Mesothelial cell of epicardium (in vitro differentiated cells): ENCODE measurements around the gene SLC9A8. TPM values are rescaled to one million over a fixed set of nuclear protein-coding genes. Genes with fewer than 3 reads are reported as not detected.

Experiments used
- DNase-seq, 2 experiments: peaks; one replicate each; pipeline ENCODE4 v3.0.0; 2021; ENCODE audit warnings: low spot score in 2 of 2; ENCODE audit not compliant: unreplicated experiment in 2 of 2
- H3K27ac Mint-ChIP-seq: 2 replicates; pipeline ENCODE4 v1.8.0; 2021; ENCODE audit warnings: mixed read lengths
- H3K27me3 Mint-ChIP-seq: 2 replicates; pipeline ENCODE4 v1.8.0; 2021; ENCODE audit warnings: low read depth, mixed read lengths
- H3K36me3 Mint-ChIP-seq: 2 replicates; pipeline ENCODE4 v1.8.0; 2021; ENCODE audit warnings: mixed read lengths
- H3K4me1 Mint-ChIP-seq: 2 replicates; pipeline ENCODE4 v1.8.0; 2021; ENCODE audit warnings: mixed read lengths
- H3K4me3 Mint-ChIP-seq: 2 replicates; pipeline ENCODE4 v1.8.0; 2021; ENCODE audit warnings: mild to moderate bottlenecking, moderate library complexity, mixed read lengths
- H3K9me3 Mint-ChIP-seq: 2 replicates; pipeline ENCODE4 v1.8.0; 2021; ENCODE audit warnings: mixed read lengths
- CTCF ChIP-seq: fragments of 200-600 bp; sonication (generic); IDR thresholded peaks from one replicate; pipeline ENCODE4 v1.5.0; 2021; ENCODE audit warnings: antibody characterized with exemption; ENCODE audit not compliant: unreplicated experiment
- total RNA-seq: library from RNA; stranded (reverse); gene quantifications from 3 replicates; pipeline ENCODE4 v1.2.1, GENCODE V29; 2021

Gene SLC9A8
- total RNA-seq, 1 donor from 2014 or later = 11.9 TPM

- TF ChIP-seq CTCF = no peak
- no peak for DNase-seq
- Mint-ChIP-seq H3K4me3 (no peak overlapping the region), H3K36me3 (peaks cover 7% of the 10 kb centered on the region), H3K9me3 (peaks cover 6% of the 10 kb centered on the region), H3K27me3 (no peaks in the 10 kb centered on the region), H3K4me1 (peaks cover 4% of the 10 kb centered on the region), H3K27ac (no peak overlapping the region)
Observed at GRCh38 chr20:49899541-49900383, 87.1 kb downstream of the SLC9A8 start.

DNA sequence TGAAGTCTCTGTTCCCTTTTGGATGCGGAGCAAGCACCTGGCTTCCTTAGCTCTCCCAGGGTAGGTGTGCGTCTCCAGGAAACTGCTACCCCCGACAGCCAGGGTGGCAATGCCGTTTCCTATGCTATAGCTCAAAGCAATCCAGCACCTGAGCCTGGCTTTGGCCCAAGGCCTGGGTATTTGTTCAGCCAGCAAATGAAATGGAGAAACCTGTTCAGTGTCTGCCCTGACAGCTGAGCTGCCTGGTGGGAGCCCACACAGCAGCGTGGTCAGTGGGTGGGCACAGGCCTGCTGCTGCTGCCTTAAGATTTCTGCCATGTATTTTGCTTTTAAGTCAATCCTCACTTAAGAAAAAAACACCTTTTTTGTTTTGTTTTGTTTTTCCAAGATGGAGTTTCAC is 89.0 kb downstream of the SLC9A8 start:
- TF ChIP-seq CTCF = no peak
- no peak overlapping the region for H3K4me3 Mint-ChIP-seq
- peaks cover 18% of the 10 kb centered on the region for H3K36me3 Mint-ChIP-seq
- H3K27ac Mint-ChIP-seq = no peak overlapping the region
- H3K27me3 Mint-ChIP-seq = no peaks in the 10 kb centered on the region
- peaks cover 4% of the 10 kb centered on the region for H3K4me1 Mint-ChIP-seq
- H3K9me3 Mint-ChIP-seq = peaks cover 6% of the 10 kb centered on the region
- DNase-seq = no peak

DNA sequence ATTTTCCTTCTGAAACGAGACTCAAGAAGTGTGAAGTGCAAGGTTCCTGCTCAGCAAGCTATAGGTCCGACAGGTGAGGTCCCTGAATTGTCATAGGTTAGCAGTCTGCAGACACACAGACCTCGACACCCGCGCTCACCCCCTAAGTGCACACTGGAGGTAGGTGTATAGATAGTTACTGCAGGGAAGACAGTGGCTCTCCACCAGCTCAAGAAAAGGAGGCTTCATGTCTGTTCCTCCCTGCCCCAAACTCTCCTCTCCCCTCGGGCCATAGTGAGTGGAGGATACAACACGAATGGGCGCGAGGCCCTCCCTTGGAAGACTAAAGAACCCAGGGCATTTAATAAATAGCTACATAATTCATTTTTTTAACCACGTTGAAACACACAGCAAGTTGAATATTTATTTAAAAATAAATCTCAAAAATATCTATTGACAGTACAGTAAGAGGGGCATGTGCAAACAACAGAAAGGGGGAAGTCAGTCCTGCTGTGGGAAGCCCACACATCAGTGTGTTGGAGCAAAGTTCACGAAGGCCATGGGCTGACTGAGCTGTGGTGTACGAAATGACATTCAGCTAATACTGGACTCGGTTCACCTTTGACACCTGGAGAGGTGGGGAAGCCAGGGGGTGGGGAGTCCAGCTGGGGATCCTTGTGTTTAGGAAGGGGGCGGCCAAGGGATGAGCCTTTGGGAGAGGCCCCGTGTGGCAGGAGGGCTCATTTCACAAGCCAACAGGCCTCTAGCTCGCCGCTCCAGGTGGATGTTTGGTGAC is 92.0 kb downstream of the SLC9A8 start:
- H3K4me1 Mint-ChIP-seq = peaks cover 1% of the 10 kb centered on the region
- H3K9me3 Mint-ChIP-seq = no peaks in the 10 kb centered on the region
- no peaks in the 10 kb centered on the region for H3K27me3 Mint-ChIP-seq
- no peak for DNase-seq
- no peak overlapping the region for H3K27ac Mint-ChIP-seq
- TF ChIP-seq CTCF = no peak
- H3K36me3 Mint-ChIP-seq = peaks cover 23% of the 10 kb centered on the region
- no peak overlapping the region for H3K4me3 Mint-ChIP-seq

DNA sequence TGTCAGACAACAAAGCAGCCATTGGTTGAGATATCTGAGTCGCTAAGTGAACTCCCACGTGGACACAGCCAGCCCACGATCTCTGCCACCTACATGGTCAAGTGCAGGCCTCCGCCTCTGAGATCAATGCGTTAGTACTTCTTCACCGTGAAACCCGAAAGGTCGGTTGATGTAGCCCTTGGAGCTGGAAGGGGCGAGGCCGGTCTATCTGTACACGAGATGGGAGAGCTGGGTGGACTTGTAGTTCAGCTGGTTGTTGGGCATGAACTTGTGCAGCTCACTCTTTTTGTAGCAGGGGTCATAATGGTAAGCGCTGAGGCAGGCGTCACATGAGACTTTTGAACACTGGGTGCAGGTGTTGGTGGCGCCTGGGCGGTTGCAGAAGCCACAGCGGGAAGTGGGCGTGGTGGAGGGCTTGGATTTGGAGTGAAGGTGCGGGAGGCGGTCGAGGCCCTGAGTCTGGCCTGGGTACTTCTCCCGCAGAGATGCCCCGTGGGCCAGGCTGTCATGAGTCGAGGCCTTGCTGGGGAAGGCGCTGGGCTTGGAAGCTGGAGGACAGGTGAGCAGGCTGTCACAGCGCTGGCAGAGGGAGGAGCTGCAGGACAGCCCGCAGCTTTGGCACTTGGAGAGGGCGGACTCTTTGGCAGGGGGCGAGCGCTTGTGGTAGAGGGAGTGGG is 92.9 kb downstream of the SLC9A8 start:
- no peak overlapping the region for H3K27ac Mint-ChIP-seq
- no peaks in the 10 kb centered on the region for H3K9me3 Mint-ChIP-seq
- H3K4me3 Mint-ChIP-seq = no peak overlapping the region
- peaks cover 23% of the 10 kb centered on the region for H3K36me3 Mint-ChIP-seq
- no peaks in the 10 kb centered on the region for H3K27me3 Mint-ChIP-seq
- DNase-seq = no peak
- no peak for TF ChIP-seq CTCF
- no peaks in the 10 kb centered on the region for H3K4me1 Mint-ChIP-seq

DNA sequence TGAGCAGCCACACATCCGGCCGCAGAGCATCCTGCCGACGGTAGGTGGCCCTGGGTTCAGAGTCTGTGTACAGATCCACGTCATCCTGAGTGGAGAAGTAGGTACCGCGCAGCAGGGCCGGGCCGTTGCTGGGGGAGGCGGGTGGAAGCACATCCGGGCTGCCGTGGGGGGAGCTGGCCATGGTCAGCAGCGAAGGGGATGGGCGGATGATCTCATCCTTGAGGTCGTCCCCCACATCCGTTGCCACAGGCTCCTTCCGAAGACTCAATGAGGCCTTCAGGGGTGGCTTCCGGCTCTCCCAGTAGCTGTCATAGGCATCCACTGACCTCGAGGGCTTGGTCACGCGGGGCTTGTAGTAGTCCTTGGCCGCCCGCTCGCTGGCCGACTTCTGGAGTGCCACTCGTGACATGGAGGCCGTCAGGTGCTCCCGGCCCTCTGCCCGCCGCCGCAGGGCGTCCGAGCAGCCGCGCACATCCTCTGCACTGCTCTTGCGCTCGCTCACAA is 93.5 kb downstream of the SLC9A8 start:
- H3K4me1 Mint-ChIP-seq = no peaks in the 10 kb centered on the region
- TF ChIP-seq CTCF = no peak
- no peak overlapping the region for H3K4me3 Mint-ChIP-seq
- H3K27me3 Mint-ChIP-seq = no peaks in the 10 kb centered on the region
- DNase-seq = no peak
- no peaks in the 10 kb centered on the region for H3K9me3 Mint-ChIP-seq
- peaks cover 23% of the 10 kb centered on the region for H3K36me3 Mint-ChIP-seq
- H3K27ac Mint-ChIP-seq = no peak overlapping the region
